ENCODE measurements around the gene DYTN. TPM values are rescaled to one million over a fixed set of nuclear protein-coding genes. Genes with fewer than 3 reads are reported as not detected.
A peak's percentile ranks its signal among the peaks of the same experiment; 100 is the strongest.

The DYTN gene
- total RNA-seq, 1 experiment from 2014 or later: not detected

- H4K20me1 ChIP-seq (ENCODE audit: insufficient read depth): no peaks in the 10 kb centered on the region
- H3K4me1 ChIP-seq (replicated peaks; ENCODE audit: insufficient read depth): no peaks in the 10 kb centered on the region
- POLR2A ChIA-PET (ENCODE audit: unreplicated experiment): interaction anchor here (0.6 kb wide), 1 partner anchor 752 kb away, joined by 8 read pairs; no protein-coding TSS in a partner anchor
- no peak overlapping the region for H3K4me2 ChIP-seq
- no peak overlapping the region for H3K27ac ChIP-seq
- H3K27me3 ChIP-seq (ENCODE audit: insufficient read depth, low read depth): no peaks in the 10 kb centered on the region
- H3K9me2 ChIP-seq (ENCODE audit: insufficient read depth): no peaks in the 10 kb centered on the region
- H3K9me3 ChIP-seq (ENCODE audit: insufficient read depth, low read depth): no peaks in the 10 kb centered on the region
- TF ChIP-seq CTCF (conservative IDR thresholded peaks at IDR 0.05) (no peak), EZH2 (IDR thresholded peaks at IDR 0.05; ENCODE audit: low read depth) (no peak)
- no peak overlapping the region for H3K4me3 ChIP-seq
- CTCF ChIA-PET: interaction anchor here (0.6 kb wide), 1 partner anchor 171 kb away, joined by 4 read pairs; no protein-coding TSS in a partner anchor
- no peaks in the 10 kb centered on the region for H3K79me2 ChIP-seq (ENCODE audit: low read depth)
- H3F3A ChIP-seq (ENCODE audit: insufficient read depth, low read depth): no peaks in the 10 kb centered on the region
- no peaks in the 10 kb centered on the region for H3K36me3 ChIP-seq (ENCODE audit: low read depth)
- DNase-seq: peak in 1 of 2 experiments; percentile 38
- H2AFZ ChIP-seq: no peak overlapping the region
- no TSS peak for BruUV-seq (replicated peaks)
- intact Hi-C loops (cut with micrococcal nuclease; ENCODE audit: unreplicated experiment): no loop called here
These were observed 10.3 kb upstream of the DYTN start for GRCh38 chr2:206728277-206729199.

GRCh38 chr2:206727287-206727686 is 9.1 kb upstream of the DYTN start:
- BruUV-seq (replicated peaks): no TSS peak
- no peak overlapping the region for H2AFZ ChIP-seq
- no peaks in the 10 kb centered on the region for H4K20me1 ChIP-seq (ENCODE audit: insufficient read depth)
- intact Hi-C loops (cut with micrococcal nuclease; ENCODE audit: unreplicated experiment): no loop called here
- no peaks in the 10 kb centered on the region for H3K27me3 ChIP-seq (ENCODE audit: insufficient read depth, low read depth)
- CTCF ChIA-PET: no interaction called here
- H3K4me3 ChIP-seq: no peak overlapping the region
- no peaks in the 10 kb centered on the region for H3K9me2 ChIP-seq (ENCODE audit: insufficient read depth)
- H3K4me2 ChIP-seq: no peak overlapping the region
- H3K36me3 ChIP-seq (ENCODE audit: low read depth): no peaks in the 10 kb centered on the region
- no peak overlapping the region for H3K27ac ChIP-seq
- POLR2A ChIA-PET (ENCODE audit: unreplicated experiment): no interaction called here
- H3K4me1 ChIP-seq (replicated peaks; ENCODE audit: insufficient read depth): no peaks in the 10 kb centered on the region
- H3K9me3 ChIP-seq (ENCODE audit: insufficient read depth, low read depth): no peaks in the 10 kb centered on the region
- TF ChIP-seq EZH2 (IDR thresholded peaks at IDR 0.05; ENCODE audit: low read depth) (no peak), CTCF (conservative IDR thresholded peaks at IDR 0.05) (no peak)
- no peak for DNase-seq
- H3K79me2 ChIP-seq (ENCODE audit: low read depth): no peaks in the 10 kb centered on the region
- no peaks in the 10 kb centered on the region for H3F3A ChIP-seq (ENCODE audit: insufficient read depth, low read depth)

GRCh38 chr2:206723288-206723687 is 5.1 kb upstream of the DYTN start:
- Histone ChIP-seq H2AFZ (no peak overlapping the region), H3K79me2 (ENCODE audit: low read depth) (no peaks in the 10 kb centered on the region), H3K4me3 (no peak overlapping the region), H3K36me3 (ENCODE audit: low read depth) (no peaks in the 10 kb centered on the region), H3K9me2 (ENCODE audit: insufficient read depth) (no peaks in the 10 kb centered on the region), H3K4me2 (no peak overlapping the region), H3K27ac (no peak overlapping the region), H3K9me3 (ENCODE audit: insufficient read depth, low read depth) (no peaks in the 10 kb centered on the region; the same call in 1 of the 2 replicates), H4K20me1 (ENCODE audit: insufficient read depth) (no peaks in the 10 kb centered on the region), H3F3A (ENCODE audit: insufficient read depth, low read depth) (no peaks in the 10 kb centered on the region), H3K27me3 (ENCODE audit: insufficient read depth, low read depth) (no peaks in the 10 kb centered on the region), H3K4me1 (replicated peaks; ENCODE audit: insufficient read depth) (no peaks in the 10 kb centered on the region)
- no peak for DNase-seq
- BruUV-seq (replicated peaks): no TSS peak
- intact Hi-C loops (cut with micrococcal nuclease; ENCODE audit: unreplicated experiment): no loop called here
- CTCF ChIA-PET: no interaction called here
- TF ChIP-seq EZH2 (IDR thresholded peaks at IDR 0.05; ENCODE audit: low read depth): no peak
- TF ChIP-seq CTCF (conservative IDR thresholded peaks at IDR 0.05): no peak
- POLR2A ChIA-PET (ENCODE audit: unreplicated experiment): no interaction called here
